HEK293T (cell line): ENCODE data around the gene MRPL19.

Source experiments
- ARNT ChIP-seq: fragments of 450-650 bp; IDR thresholded peaks from 2 replicates; pipeline ENCODE4 v1.6.1; 2017; ENCODE audit warnings: mild to moderate bottlenecking
- BHLHE40 ChIP-seq: fragments of 450-650 bp; IDR thresholded peaks from 2 replicates; pipeline ENCODE4 v1.6.1; 2016; ENCODE audit warnings: mild to moderate bottlenecking, moderate library complexity, borderline replicate concordance
- CTBP1 ChIP-seq: fragments of 450-650 bp; IDR thresholded peaks from 2 replicates; pipeline ENCODE4 v1.6.1; 2016; ENCODE audit warnings: borderline replicate concordance
- ELF4 ChIP-seq: fragments of 450-650 bp; IDR thresholded peaks from 2 replicates; pipeline ENCODE4 v1.6.1; 2017; ENCODE audit warnings: antibody characterized with exemption
- FOXK2 ChIP-seq: fragments of 450-650 bp; IDR thresholded peaks from 2 replicates; pipeline ENCODE4 v1.6.1; 2016; ENCODE audit warnings: mild to moderate bottlenecking
- FOXM1 ChIP-seq: fragments of 450-650 bp; IDR thresholded peaks from 2 replicates; pipeline ENCODE4 v1.6.1; 2017; ENCODE audit warnings: mild to moderate bottlenecking, borderline replicate concordance
- HDGF ChIP-seq: fragments of 450-650 bp; IDR thresholded peaks from 2 replicates; pipeline ENCODE4 v1.6.1; 2017; ENCODE audit warnings: antibody characterized with exemption, borderline replicate concordance
- L3MBTL2 ChIP-seq: fragments of 450-650 bp; conservative IDR thresholded peaks from 2 replicates; pipeline ENCODE4 v1.6.1; 2016; ENCODE audit warnings: mild to moderate bottlenecking
- LEF1 ChIP-seq: fragments of 450-650 bp; IDR thresholded peaks from 2 replicates; pipeline ENCODE4 v1.6.1; 2017; ENCODE audit warnings: mild to moderate bottlenecking, borderline replicate concordance
- NFRKB ChIP-seq: fragments of 450-650 bp; IDR thresholded peaks from 2 replicates; pipeline ENCODE4 v1.6.1; 2016; ENCODE audit warnings: mild to moderate bottlenecking, moderate library complexity
- PKNOX1 ChIP-seq: fragments of 450-650 bp; IDR thresholded peaks from 2 replicates; pipeline ENCODE4 v1.6.1; 2016
- SP1 ChIP-seq: fragments of 450-650 bp; IDR thresholded peaks from 2 replicates; pipeline ENCODE4 v1.6.1; 2017
- SUZ12 ChIP-seq: fragments of 450-650 bp; IDR thresholded peaks from 2 replicates; pipeline ENCODE4 v1.6.1; 2016; ENCODE audit warnings: mild to moderate bottlenecking
- TARDBP ChIP-seq: fragments of 450-650 bp; IDR thresholded peaks from 2 replicates; pipeline ENCODE4 v1.6.1; 2016

- TF ChIP-seq ELF4 (no peak), LEF1 (no peak), PKNOX1 (no peak), FOXM1 (no peak), TARDBP (no peak), NFRKB (no peak), HDGF (no peak), BHLHE40 (no peak), SP1 (no peak), CTBP1 (no peak), SUZ12 (no peak), ARNT (no peak), FOXK2 (no peak), L3MBTL2 (no peak)
Observed at GRCh38 chr2:75703589-75704287, 57.2 kb downstream of the MRPL19 start.
